Measurements from ENCODE around the gene DIS3L2.
"Not testable (repeated sequence)": the region's sequence is repeated elsewhere in the genome, so short reads cannot be mapped to it uniquely, and the experiment has no call there.

DIS3L2 gene

DNA sequence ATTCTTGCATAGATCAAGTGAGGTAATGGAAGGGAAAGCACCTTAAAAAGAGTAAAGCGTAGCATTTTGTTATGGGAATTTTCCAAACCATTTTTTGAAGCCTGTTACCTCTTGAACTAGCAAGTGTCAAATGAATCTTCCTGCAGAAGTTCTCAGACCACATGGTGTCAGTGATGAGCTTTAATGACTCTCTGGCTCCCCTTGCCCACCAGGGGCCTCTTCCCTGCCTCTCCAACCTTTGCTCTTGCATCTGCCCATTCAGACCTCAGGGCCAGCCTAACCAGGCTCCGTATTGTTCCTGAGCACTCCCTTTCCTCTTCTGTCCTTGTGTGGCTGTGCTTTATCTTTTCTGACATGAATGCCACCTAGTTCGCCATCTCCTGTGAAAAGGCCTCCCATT is 155.9 kb downstream of the DIS3L2 start:
- no peak for DNase-seq (ENCODE audit: low spot score)

DNA sequence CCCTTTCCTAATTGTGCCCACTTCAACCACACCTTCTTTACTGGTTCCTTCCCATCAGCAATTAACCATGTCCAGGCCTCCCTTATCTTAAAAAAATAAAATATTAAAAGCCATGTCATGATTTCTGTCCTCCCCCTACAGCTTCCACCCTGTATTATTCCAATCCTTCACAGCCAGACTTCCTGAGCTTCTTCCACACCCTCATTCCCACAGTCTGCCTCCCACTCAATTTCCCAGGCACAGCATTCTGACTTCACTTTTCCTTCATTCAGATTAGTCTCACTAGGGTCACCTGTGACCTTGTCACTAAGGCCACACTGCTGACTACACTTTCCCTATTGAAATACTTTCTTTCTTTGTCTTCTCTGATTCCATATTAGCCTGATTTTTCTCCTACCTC is 159.4 kb downstream of the DIS3L2 start:
- no peak for DNase-seq (ENCODE audit: low spot score)

DNA sequence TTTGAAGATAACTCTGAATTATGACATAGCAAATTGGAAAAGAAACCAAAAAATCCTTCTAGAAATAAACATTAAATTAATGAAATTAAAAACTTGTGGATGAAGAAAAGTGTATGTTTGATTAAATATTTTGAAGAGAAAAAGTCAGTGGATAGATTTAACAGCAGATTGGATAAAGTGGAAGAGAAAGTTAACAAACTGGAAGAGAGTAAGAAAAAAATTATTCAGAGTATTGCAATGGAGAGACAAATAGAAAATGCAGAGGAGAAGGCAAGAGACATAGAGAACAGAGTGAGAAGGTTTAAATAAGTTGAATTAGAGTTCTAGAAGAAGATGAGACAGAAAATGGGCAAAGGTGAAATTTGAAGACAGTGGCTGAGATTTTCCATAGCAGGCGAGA is 162.8 kb downstream of the DIS3L2 start:
- no peak for DNase-seq (ENCODE audit: low spot score)

DNA sequence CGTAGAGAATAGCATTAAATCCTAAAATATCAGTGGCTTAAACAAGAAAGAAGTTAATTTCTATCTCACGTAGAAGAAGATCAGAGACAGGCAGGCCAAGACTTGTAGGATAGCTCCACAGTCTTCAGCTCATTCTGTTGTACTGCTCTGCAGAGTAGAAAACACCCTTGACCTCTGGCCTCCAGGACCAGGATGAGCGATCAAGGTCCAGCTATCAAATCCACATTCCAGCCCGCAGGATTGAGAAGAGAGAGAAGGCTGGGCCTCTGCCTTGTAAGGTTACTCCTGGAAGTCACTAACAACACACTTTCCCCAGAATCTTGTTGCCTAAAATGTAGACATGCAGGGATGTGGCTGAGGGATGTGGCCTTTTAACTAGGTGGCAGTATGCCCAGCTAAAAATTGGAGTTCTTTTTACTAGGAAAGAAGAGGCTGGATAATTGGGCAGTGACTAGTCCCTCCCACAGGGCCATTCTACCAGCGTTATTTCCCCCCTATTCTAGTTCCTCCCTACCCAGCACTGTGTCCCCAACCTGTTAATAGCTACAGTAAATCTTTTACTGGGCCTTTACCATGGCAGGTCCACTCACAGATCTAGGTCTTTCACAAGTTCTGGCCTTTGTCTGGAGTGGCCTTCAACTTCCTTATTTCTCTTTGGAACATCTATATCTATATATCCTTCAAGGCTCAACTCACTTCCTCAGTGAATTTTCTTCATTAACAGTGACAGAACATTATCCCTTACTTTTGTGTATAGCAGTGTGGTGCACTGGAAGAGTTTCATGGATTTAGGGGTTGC is 165.0 kb downstream of the DIS3L2 start:
- DNase-seq (ENCODE audit: low spot score): no peak

DNA sequence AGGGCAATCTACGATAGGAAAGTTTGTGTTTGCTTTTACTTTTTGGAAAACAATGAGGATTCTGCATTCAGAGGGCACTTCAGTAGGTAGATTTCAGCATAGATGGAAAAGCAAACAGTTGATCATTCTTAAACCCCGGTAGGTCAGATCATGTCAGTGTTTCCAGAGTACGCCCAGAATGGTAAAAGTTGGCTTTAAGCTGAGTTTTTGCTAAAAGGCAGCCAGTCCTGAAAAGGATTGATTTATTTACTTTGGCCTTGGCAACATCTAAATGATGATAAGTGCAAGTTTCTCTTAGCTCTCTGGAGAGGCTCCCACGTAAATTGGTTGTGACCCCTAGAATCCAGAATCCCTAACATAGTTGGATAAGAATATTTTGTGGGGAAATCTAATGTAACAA is 168.0 kb downstream of the DIS3L2 start:
- no peak for DNase-seq (ENCODE audit: low spot score)

DNA sequence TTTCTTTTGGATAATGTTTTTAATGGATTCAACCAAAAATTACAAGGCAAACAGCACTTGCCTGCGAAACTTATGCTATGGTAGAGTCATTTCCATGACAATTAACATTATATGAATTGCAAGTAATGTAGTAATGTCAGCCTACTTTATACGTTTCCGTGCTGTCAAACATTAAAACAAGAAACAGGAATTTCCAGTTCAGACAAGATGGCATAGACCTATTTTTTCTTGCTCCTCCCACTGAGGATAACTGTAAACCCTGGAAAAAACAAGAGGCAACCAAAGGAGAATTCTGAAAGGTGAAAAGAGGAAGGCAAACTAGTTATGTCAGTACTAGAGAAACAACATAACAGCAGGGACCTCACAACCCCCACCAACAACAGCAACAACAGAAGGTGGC is 170.7 kb downstream of the DIS3L2 start:
- DNase-seq (ENCODE audit: low spot score): no peak

DNA sequence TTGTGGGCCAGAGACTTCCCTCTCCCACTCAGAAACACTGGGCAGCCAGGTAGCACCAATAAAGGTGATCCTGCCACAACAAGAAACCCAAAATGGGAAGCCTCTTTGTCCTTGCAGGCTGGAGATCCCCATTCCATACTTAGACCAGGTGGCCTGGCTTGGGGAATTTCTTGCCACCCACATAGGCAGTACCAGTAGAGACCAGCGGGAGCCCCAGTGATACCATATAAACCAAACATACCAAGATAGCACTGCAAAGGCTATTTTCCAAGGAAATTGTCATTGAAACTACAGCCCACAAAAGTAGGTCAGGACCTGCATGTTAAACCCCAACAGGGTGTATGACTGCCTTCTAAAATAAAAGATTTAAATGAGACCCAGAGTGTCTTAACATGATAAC is 171.6 kb downstream of the DIS3L2 start:
- DNase-seq (ENCODE audit: low spot score): no peak

DNA sequence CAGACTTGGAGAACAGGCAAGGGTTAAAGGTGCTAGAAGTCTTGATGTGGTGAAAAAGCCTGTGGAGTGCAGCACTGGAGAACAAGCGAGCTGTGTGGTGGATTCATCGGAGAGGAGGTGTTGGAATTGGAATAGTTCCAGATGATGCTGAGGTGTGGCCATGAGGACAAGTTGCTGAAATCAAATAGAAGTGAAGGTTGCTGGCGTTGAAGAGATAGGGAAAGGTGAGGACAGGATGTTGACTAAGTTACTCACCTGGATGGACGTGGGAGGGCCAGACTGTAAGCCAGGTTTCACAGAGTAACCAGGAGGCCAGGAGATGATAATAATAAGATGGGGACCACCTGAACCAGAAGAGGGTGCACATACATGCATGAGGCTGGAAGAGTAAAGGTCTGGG is 173.4 kb downstream of the DIS3L2 start:
- no peak for DNase-seq (ENCODE audit: low spot score)

DNA sequence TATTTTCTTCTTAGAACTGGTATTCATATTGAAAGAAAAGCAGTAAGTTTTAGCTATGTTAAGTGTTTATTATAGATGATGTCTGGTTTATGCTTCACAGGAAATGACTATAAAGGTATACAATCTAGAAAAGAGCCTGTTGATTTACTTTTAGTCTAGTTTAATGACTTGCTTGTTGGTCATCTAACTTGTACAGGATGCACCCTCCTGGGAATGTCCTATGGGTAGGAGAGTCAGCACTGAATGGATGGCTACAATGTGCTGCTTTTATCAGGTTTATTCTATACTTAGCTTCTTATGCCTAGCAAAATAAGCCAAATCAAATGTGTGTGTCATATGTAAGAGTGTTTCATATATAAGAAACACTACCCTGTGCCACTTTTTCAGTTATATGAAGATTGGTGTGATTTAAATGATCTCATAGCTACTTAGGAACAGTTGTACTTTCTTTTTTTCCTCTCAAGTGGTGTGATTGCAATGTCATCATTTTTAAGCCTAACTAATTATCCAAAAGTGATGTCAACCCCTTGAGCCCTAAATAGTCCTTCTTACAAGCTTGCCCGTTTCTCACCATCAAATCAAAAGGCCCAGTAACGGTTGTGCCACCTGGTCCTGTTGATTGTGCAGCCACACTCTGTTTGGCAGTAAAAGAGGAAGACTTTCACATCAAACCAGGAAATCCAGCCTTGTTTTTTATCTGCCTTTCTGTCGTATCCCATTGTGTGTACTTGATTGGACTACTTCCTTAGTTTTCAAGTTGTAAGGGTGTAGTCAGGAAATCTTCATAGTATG is 176.0 kb downstream of the DIS3L2 start:
- DNase-seq (ENCODE audit: low spot score): no peak

DNA sequence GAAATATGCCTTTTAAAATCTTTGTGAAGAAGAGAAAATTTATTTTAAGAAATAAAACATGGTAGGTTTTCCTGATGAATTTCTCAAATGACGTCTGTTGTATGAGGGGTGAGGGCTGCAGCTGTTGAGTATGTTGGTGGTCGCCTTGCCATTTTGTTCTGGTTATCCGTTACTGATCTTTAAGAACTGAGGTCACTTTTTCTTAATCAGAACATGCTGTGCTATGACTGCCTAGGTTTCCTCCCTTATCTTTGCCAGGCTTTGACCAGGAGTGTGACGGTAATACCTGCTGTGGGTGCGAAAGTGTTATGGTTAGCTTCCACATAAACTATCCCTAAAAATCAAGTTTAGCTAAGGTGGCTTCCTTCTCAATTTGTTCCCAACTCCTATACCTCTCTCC is 176.9 kb downstream of the DIS3L2 start:
- DNase-seq (ENCODE audit: low spot score): no peak

DNA sequence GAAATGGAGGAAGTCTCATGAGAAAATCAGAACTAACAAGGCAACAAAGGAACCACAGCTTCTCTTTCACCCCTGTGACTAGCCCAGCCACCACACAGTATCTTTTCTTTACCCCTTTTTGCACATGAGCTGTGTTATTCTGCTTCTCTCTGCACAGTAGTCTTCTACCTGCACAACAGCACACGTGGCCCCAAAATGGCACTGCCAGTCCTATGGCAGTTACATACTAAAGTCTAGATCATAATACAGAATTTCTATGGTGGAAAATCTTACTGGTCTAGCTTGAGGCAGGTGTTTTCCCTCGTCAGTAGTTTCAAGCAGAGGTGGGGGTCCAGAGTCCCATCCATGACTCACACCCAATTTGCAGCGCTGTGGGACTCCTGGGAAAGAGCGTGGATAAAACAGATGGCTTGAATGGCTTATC is 177.7 kb downstream of the DIS3L2 start:
- no peak for DNase-seq (ENCODE audit: low spot score)

DNA sequence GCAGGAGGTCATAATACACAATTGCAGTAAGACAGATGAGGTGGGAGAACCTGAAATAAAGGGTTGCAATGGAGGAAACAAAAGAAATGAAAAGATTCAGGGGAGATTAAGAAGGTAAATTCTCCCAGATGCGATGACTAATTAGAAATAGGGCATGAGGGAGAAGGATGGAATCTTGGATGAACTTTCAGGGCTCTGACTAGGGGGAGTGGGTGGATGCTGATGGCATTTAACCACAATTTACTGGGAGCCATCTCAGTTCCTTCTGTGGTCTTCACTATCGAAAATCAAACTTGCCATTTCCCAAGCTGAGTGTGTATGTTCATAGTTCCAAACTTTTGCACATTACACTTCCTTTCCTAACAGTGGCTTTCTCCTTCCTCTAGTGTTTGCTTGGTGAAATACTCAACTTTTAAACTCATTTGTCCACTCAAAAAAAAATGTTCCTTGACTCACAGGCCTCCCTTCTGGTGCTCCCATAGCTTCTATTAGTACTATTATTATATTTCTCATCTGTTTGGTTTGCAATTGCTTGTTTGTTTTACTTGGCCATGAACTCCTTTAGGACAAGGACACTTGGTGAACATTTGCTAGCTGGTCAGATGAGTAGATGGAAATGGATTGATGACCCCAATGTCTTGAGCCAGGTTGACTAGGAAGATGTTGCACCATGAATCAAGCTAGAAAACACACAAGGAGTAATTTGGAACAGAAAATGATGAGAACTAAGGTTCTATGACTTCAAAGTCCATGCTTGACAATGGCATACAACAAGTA is 178.5 kb downstream of the DIS3L2 start:
- no peak for DNase-seq (ENCODE audit: low spot score)

DNA sequence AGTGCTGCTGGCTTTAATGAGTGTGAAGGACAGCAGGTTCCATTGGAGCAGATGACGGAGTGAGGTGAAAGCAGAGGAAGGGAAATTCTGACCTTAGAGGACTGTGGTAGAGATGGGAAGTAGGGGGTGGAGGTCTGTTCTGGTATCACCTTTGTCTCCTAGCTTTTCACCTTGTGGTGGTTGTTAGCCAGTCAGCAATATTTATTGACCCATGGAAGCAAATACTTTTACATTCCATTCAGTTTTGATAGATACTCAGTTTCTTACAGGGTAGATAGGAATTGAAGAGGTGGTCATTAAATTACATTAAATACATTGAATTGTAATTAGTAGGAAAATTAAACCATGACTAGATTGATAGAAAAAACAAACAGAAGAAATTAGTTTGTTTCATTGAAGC is 180.1 kb downstream of the DIS3L2 start:
- DNase-seq (ENCODE audit: low spot score): no peak

DNA sequence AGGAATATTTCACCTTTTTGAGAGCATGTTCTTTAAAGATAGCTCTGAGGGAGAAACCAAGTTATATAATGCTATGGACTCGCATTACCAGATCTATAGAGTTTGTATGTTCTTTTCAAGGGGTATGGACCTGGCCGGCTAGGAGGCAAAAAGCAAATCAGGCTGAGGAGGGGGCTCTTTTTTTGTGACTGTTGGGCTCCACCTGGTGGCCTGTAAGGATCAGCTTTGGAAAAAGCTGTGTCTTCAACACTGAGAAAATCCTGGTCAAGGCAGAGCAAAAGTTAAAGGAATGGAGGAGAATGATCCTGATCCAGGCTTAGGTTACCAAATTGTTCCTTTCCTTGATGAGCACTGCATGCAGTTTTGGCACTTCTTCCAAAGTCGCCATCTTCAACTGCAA is 180.5 kb downstream of the DIS3L2 start:
- peak; percentile 8 for DNase-seq (ENCODE audit: low spot score)

DNA sequence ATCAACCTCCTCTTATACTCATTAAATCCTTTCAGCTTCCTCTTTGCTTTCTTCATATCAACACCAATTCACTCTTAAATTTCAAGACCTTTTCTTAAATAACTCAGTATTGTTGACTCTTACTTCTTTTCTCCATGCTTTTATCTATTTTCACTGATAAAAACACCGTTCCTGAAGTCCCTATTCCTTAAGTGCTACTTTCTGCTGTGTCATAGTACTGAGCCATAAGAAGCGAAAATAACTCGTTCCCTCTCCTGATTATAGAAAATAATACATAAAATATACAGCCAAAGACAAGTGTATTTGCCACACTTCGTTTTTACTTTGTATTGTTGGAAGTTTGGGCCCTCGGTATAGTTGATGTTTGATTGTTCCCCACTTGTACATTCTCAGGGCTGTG is 181.0 kb downstream of the DIS3L2 start:
- no peak for DNase-seq (ENCODE audit: low spot score)

DNA sequence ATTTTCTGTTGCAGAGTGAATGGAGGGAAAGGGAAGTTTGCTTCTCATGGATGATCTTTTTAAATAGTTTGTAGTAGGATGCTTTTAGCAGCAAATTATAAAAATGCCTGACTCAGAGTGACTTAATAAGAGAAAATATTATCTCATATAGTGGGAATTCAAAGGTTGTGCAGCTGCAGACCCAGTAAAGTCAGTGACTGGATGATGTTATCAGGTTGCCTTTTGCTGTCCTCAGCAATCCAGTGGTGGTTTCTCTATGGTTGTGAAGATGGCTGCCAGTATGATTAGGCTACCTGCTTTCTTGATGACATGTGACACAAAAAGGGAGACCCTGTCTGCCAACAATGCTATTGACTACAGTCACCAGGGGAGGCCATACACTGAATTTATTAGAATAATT is 184.8 kb downstream of the DIS3L2 start:
- DNase-seq (ENCODE audit: low spot score): no peak

DNA sequence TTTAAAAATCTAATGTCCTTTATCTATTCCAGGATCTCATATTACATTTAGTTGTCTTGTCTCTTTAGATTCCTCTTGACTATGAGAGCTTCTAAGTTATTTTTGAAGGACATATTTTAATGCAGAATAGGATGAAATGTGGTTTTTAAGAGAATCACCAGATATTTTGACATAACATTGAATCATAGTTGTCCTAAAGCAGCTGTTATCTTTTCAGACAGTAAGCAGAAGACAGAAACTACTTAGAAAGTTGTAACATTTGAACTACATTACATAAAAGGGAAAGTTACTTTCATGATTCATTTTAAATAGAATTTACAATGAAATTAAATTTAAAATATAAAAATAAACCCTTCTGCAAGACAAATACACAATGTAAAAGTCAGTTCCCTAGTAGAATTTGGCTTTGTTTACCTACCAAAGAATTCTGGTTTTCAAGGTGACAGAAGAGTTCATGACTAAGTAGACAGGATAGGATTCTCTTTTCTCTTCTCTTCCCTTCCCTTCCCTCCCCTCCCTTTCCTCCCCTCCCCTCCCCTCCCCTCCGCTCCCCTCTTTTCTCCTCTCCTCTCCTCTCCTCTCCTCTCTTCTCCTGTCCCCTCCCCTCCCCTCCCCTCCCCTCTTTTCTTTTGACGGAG is 186.0 kb downstream of the DIS3L2 start:
- no peak for DNase-seq (ENCODE audit: low spot score)

DNA sequence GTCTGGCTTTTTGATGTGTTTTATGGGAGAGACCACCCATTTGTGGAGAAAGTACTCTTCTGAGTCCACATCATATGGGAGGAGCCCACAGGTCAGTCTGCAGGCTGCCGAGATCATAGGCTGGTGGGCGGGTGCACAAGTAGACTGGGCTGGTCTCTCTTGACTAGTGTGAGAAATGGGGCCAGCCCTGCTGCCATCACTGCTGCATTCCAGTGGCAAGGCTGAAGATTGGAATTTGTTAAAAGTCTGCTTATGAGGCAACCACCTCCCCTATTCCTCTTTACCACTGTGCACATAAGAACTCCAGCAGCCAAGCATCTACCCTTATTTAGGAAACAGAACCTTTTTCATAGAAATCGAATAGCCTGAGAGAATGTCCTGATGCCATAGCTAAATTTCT is 200.7 kb downstream of the DIS3L2 start:
- DNase-seq (ENCODE audit: low spot score): no peak

DNA sequence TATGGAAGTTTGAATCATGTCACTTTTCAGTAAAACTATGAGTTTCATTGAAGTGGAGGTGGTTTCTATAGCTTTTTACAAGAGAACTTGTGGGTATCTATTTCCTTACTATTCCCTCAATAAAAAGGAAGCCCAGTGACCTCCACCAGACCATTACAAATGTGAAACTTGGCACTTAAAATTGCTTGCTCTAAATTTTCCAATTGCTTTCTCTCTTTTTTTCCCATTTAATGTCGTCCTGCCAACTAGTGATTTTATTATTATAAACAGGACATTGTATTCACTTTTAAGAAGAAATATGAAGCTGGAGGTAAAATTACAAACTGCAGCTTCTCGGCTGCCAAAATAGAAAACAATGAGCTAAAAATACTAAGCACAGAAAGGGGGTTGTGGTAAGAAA is 208.9 kb downstream of the DIS3L2 start:
- no peak for DNase-seq (ENCODE audit: low spot score)

DNA sequence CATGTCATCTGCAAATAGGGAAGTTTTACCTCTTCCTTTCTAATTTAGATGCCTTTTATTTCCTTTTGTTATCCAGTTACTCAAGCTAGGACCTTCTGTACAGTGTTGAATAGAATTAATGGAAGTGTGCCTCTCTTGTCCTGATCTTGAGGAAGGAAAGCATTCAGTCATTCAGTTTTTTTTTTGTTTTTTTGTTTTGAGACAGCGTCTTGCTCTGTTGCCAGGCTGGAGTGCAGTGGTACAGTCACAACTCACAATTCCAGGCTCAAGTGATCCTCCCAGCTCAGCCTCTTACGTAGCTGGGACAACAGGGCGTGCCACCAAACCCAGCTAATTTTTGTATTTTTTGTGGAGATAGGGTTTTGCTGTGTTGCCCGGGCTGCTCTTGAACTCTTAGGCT is 213.1 kb downstream of the DIS3L2 start:
- DNase-seq (ENCODE audit: low spot score): no peak

DNA sequence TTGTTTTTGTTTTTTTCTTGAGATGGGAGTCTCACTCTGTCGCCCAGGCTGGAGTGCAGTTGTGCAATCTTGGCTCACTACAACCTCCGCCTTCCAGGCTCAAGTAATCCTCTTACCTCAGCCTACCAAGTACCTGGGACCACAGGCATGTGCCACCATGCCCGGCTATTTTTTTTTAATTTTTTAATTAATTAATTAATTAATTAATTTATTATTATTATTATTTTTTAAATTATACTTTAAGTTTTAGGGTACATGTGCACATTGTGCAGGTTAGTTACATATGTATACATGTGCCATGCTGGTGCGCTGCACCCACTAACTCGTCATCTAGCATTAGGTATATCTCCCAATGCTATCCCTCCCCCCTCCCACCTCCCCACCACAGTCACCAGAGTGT is 215.1 kb downstream of the DIS3L2 start:
- not testable (repeated sequence) for DNase-seq (ENCODE audit: low spot score)

DNA sequence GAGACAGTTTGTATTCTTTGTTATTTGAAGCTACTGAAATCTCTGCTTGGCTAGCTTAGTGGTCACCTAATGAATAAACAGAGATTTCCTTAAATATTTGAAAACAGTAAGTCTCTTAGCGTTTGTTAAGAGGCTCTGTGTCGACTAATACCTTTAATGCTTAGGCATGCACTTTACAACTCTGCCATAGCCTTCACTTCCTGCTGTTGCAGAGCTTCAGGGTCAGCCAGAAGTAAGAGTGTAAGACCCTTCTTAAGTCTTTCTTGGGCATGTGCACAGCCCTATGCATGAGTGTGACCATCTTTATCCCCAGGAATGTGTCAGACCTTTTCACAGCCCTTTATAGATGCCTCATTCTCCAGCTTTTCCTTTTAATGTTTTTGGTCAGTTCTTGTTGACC is 221.8 kb downstream of the DIS3L2 start:
- no peak for DNase-seq (ENCODE audit: low spot score)
